ENCODE measurements around the gene SLC30A10.

SLC30A10 gene

GRCh38 chr1:219927956-219928790 is at the start of gene SLC30A10:
Gene SLC30A10, minus strand, starts transcription at chr1:219928557. Its CDS starts 117 bp downstream, at chr1:219928440.
- Histone ChIP-seq H3K27ac (ENCODE audit: low read length) (peak within 1 kb of the TSS; percentile 31), H3K36me3 (ENCODE audit: control insufficient read depth in 1 of 2, insufficient read depth in 2 of 2, low read length in 2 of 2) (no peaks in the 10 kb centered on the region), H3K27me3 (ENCODE audit: low read depth, low read length) (no peaks in the 10 kb centered on the region), H3K9me3 (ENCODE audit: control insufficient read depth in 1 of 2, low read length in 2 of 2) (no peaks in the 10 kb centered on the region), H3K4me1 (ENCODE audit: control insufficient read depth in 1 of 2, insufficient read depth in 2 of 2, low read length in 2 of 2) (peaks cover 0 to 14% of the 10 kb centered on the region in 2 donors), H3K4me3 (ENCODE audit: low read depth in 1 of 2, low read length in 2 of 2) (peak within 1 kb of the TSS; percentile 52 to 74)

- peaks cover 49 to 57% of the 10 kb centered on the region in 2 donors for H3K36me3 ChIP-seq (ENCODE audit: control insufficient read depth in 1 of 2, insufficient read depth in 2 of 2, low read length in 2 of 2)
- no peak overlapping the region for H3K27ac ChIP-seq (ENCODE audit: low read length)
- no peaks in the 10 kb centered on the region for H3K27me3 ChIP-seq (ENCODE audit: low read depth, low read length)
- H3K4me1 ChIP-seq (ENCODE audit: control insufficient read depth in 1 of 2, insufficient read depth in 2 of 2, low read length in 2 of 2): no peaks in the 10 kb centered on the region
- H3K4me3 ChIP-seq (ENCODE audit: low read depth in 1 of 2, low read length in 2 of 2): no peak overlapping the region
- H3K9me3 ChIP-seq (ENCODE audit: control insufficient read depth in 1 of 2, low read length in 2 of 2): no peaks in the 10 kb centered on the region
These were observed 44.9 kb upstream of the SLC30A10 start for GRCh38 chr1:219973213-219973612.

- H3K27ac ChIP-seq (ENCODE audit: low read length): no peak overlapping the region
- no peak overlapping the region for H3K4me3 ChIP-seq (ENCODE audit: low read depth in 1 of 2, low read length in 2 of 2)
- no peaks in the 10 kb centered on the region for H3K4me1 ChIP-seq (ENCODE audit: control insufficient read depth in 1 of 2, insufficient read depth in 2 of 2, low read length in 2 of 2)
- H3K9me3 ChIP-seq (ENCODE audit: control insufficient read depth in 1 of 2, low read length in 2 of 2): no peaks in the 10 kb centered on the region
- no peaks in the 10 kb centered on the region for H3K27me3 ChIP-seq (ENCODE audit: low read depth, low read length)
- H3K36me3 ChIP-seq (ENCODE audit: control insufficient read depth in 1 of 2, insufficient read depth in 2 of 2, low read length in 2 of 2): peaks cover 24 to 34% of the 10 kb centered on the region in 2 donors
These were observed 39.0 kb upstream of the SLC30A10 start for GRCh38 chr1:219967361-219967760.

- no peaks in the 10 kb centered on the region for H3K9me3 ChIP-seq (ENCODE audit: control insufficient read depth in 1 of 2, low read length in 2 of 2)
- H3K36me3 ChIP-seq (ENCODE audit: control insufficient read depth in 1 of 2, insufficient read depth in 2 of 2, low read length in 2 of 2): peaks cover 21 to 23% of the 10 kb centered on the region in 2 donors
- H3K4me1 ChIP-seq (ENCODE audit: control insufficient read depth in 1 of 2, insufficient read depth in 2 of 2, low read length in 2 of 2): no peaks in the 10 kb centered on the region
- H3K27me3 ChIP-seq (ENCODE audit: low read depth, low read length): no peaks in the 10 kb centered on the region
- no peak overlapping the region for H3K27ac ChIP-seq (ENCODE audit: low read length)
- H3K4me3 ChIP-seq (ENCODE audit: low read depth in 1 of 2, low read length in 2 of 2): no peak overlapping the region
These were observed 37.7 kb upstream of the SLC30A10 start for GRCh38 chr1:219966071-219966349.

- no peaks in the 10 kb centered on the region for H3K27me3 ChIP-seq (ENCODE audit: low read depth, low read length)
- H3K27ac ChIP-seq (ENCODE audit: low read length): no peak overlapping the region
- no peak overlapping the region for H3K4me3 ChIP-seq (ENCODE audit: low read depth in 1 of 2, low read length in 2 of 2)
- H3K36me3 ChIP-seq (ENCODE audit: control insufficient read depth in 1 of 2, insufficient read depth in 2 of 2, low read length in 2 of 2): peaks cover 18 to 21% of the 10 kb centered on the region in 2 donors
- no peaks in the 10 kb centered on the region for H3K9me3 ChIP-seq (ENCODE audit: control insufficient read depth in 1 of 2, low read length in 2 of 2)
- H3K4me1 ChIP-seq (ENCODE audit: control insufficient read depth in 1 of 2, insufficient read depth in 2 of 2, low read length in 2 of 2): no peaks in the 10 kb centered on the region
These were observed 37.1 kb upstream of the SLC30A10 start for GRCh38 chr1:219965285-219966070.

GRCh38 chr1:219963432-219963831 is 35.1 kb upstream of the SLC30A10 start:
- Histone ChIP-seq H3K9me3 (ENCODE audit: control insufficient read depth in 1 of 2, low read length in 2 of 2) (no peaks in the 10 kb centered on the region), H3K27me3 (ENCODE audit: low read depth, low read length) (no peaks in the 10 kb centered on the region), H3K4me1 (ENCODE audit: control insufficient read depth in 1 of 2, insufficient read depth in 2 of 2, low read length in 2 of 2) (no peaks in the 10 kb centered on the region), H3K36me3 (ENCODE audit: control insufficient read depth in 1 of 2, insufficient read depth in 2 of 2, low read length in 2 of 2) (peaks cover 8 to 11% of the 10 kb centered on the region in 2 donors), H3K4me3 (ENCODE audit: low read depth in 1 of 2, low read length in 2 of 2) (no peak overlapping the region), H3K27ac (ENCODE audit: low read length) (no peak overlapping the region)

- no peaks in the 10 kb centered on the region for H3K4me1 ChIP-seq (ENCODE audit: control insufficient read depth in 1 of 2, insufficient read depth in 2 of 2, low read length in 2 of 2)
- H3K4me3 ChIP-seq (ENCODE audit: low read depth in 1 of 2, low read length in 2 of 2): no peak overlapping the region
- no peak overlapping the region for H3K27ac ChIP-seq (ENCODE audit: low read length)
- H3K36me3 ChIP-seq (ENCODE audit: control insufficient read depth in 1 of 2, insufficient read depth in 2 of 2, low read length in 2 of 2): no peaks in the 10 kb centered on the region
- H3K9me3 ChIP-seq (ENCODE audit: control insufficient read depth in 1 of 2, low read length in 2 of 2): no peaks in the 10 kb centered on the region
- H3K27me3 ChIP-seq (ENCODE audit: low read depth, low read length): no peaks in the 10 kb centered on the region
These were observed 33.3 kb upstream of the SLC30A10 start for GRCh38 chr1:219961684-219962083.

- H3K4me3 ChIP-seq (ENCODE audit: low read depth in 1 of 2, low read length in 2 of 2): no peak overlapping the region
- no peak overlapping the region for H3K27ac ChIP-seq (ENCODE audit: low read length)
- H3K4me1 ChIP-seq (ENCODE audit: control insufficient read depth in 1 of 2, insufficient read depth in 2 of 2, low read length in 2 of 2): no peaks in the 10 kb centered on the region
- no peaks in the 10 kb centered on the region for H3K27me3 ChIP-seq (ENCODE audit: low read depth, low read length)
- no peaks in the 10 kb centered on the region for H3K9me3 ChIP-seq (ENCODE audit: control insufficient read depth in 1 of 2, low read length in 2 of 2)
- H3K36me3 ChIP-seq (ENCODE audit: control insufficient read depth in 1 of 2, insufficient read depth in 2 of 2, low read length in 2 of 2): no peaks in the 10 kb centered on the region
These were observed 31.3 kb upstream of the SLC30A10 start for GRCh38 chr1:219959540-219960203.

GRCh38 chr1:219958875-219959417 is 30.6 kb upstream of the SLC30A10 start:
- Histone ChIP-seq H3K27me3 (ENCODE audit: low read depth, low read length) (no peaks in the 10 kb centered on the region), H3K36me3 (ENCODE audit: control insufficient read depth in 1 of 2, insufficient read depth in 2 of 2, low read length in 2 of 2) (no peaks in the 10 kb centered on the region), H3K4me3 (ENCODE audit: low read depth in 1 of 2, low read length in 2 of 2) (no peak overlapping the region), H3K9me3 (ENCODE audit: control insufficient read depth in 1 of 2, low read length in 2 of 2) (no peaks in the 10 kb centered on the region), H3K27ac (ENCODE audit: low read length) (no peak overlapping the region), H3K4me1 (ENCODE audit: control insufficient read depth in 1 of 2, insufficient read depth in 2 of 2, low read length in 2 of 2) (no peaks in the 10 kb centered on the region)

GRCh38 chr1:219954736-219955421 is 26.5 kb upstream of the SLC30A10 start:
- Histone ChIP-seq H3K4me1 (ENCODE audit: control insufficient read depth in 1 of 2, insufficient read depth in 2 of 2, low read length in 2 of 2) (no peaks in the 10 kb centered on the region), H3K4me3 (ENCODE audit: low read depth in 1 of 2, low read length in 2 of 2) (no peak overlapping the region), H3K36me3 (ENCODE audit: control insufficient read depth in 1 of 2, insufficient read depth in 2 of 2, low read length in 2 of 2) (no peaks in the 10 kb centered on the region), H3K27ac (ENCODE audit: low read length) (no peak overlapping the region), H3K9me3 (ENCODE audit: control insufficient read depth in 1 of 2, low read length in 2 of 2) (no peaks in the 10 kb centered on the region), H3K27me3 (ENCODE audit: low read depth, low read length) (no peaks in the 10 kb centered on the region)
